ENCODE measurements around the gene SDF4. TPM values are rescaled to one million over a fixed set of nuclear protein-coding genes. Genes with fewer than 3 reads are reported as not detected.

Gene SDF4
- total RNA-seq, 3 donors from 2014 or later (not counting 1 experiment from before 2014, with no cell fraction given) = 176 to 211 (median 184) TPM

DNA sequence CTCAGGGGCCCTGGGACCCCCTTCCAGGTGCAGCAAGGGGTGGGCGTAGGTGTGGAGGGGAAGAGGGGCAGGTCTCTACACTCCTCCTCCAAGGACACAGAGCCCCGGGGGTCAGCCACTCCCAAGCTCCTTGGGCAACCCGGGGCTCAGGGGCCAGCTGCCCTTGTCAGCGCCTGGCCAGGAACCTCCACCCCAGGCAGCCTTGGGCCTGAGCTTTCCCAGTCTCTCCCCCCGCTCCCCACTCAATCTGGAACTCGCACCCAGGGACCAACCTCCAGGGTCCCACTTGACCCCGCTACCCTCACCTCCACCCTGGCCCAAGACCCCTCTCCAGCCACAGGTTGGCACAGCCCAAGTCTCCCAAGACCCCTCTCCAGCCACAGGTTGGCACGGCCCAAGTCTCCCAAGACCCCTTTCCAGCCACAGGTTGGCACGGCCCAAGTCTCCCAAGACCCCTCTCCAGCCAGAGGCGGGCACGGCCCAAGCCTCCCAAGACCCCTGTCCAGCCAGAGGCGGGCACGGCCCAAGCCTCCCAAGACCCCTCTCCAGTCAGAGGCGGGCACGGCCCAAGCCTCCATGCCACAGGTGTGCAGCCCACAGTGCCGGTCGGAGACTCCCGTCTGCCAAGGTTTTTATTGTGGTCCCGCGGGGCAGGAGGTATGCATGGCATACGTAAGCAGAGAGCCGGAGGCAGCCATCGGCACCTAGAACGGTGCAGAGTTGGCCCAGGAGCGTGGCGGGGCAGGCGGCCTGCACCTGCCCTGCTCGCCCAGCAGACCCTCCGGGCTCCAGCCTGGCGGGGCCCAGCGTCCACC is 20.9 kb downstream of the SDF4 start:
- Histone ChIP-seq H3K27me3 (ENCODE audit: control insufficient read depth, insufficient read depth, low read length) (no peaks in the 10 kb centered on the region), H3K4me1 (ENCODE audit: control insufficient read depth, insufficient read depth, low read length) (peaks cover 99% of the 10 kb centered on the region), H3K4me3 (ENCODE audit: low read length) (no peak overlapping the region), H3K36me3 (ENCODE audit: control insufficient read depth, insufficient read depth, low read length) (no peaks in the 10 kb centered on the region), H3K27ac (ENCODE audit: low read length) (no peak overlapping the region), H3K9me3 (ENCODE audit: control insufficient read depth, insufficient read depth, low read length) (no peaks in the 10 kb centered on the region)
- intact Hi-C loops (cut with micrococcal nuclease) = no loop called here
- Mint-ChIP-seq H3K9me3 (no peaks in the 10 kb centered on the region), H3K27me3 (ENCODE audit: low read depth in 2 of 2) (no peaks in the 10 kb centered on the region), H3K27ac (peak overlapping the region; percentile 66 to 98), H3K4me1 (peaks cover 15 to 60% of the 10 kb centered on the region in 2 donors), H3K36me3 (no peaks in the 10 kb centered on the region), H3K4me3 (peak overlapping the region; percentile 40)
- TF ChIP-seq, protein P1, sequence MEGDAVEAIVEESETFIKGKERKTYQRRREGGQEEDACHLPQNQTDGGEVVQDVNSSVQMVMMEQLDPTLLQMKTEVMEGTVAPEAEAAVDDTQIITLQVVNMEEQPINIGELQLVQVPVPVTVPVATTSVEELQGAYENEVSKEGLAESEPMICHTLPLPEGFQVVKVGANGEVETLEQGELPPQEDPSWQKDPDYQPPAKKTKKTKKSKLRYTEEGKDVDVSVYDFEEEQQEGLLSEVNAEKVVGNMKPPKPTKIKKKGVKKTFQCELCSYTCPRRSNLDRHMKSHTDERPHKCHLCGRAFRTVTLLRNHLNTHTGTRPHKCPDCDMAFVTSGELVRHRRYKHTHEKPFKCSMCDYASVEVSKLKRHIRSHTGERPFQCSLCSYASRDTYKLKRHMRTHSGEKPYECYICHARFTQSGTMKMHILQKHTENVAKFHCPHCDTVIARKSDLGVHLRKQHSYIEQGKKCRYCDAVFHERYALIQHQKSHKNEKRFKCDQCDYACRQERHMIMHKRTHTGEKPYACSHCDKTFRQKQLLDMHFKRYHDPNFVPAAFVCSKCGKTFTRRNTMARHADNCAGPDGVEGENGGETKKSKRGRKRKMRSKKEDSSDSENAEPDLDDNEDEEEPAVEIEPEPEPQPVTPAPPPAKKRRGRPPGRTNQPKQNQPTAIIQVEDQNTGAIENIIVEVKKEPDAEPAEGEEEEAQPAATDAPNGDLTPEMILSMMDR (IDR thresholded peaks at IDR 0.05) = no peak
- DNase-seq (peak in 1 of 2 donors; percentile 17), ATAC-seq (no peak)
- 96% methylated on average over 30 of the region's 31 CpGs for WGBS (ENCODE audit: insufficient coverage)

DNA sequence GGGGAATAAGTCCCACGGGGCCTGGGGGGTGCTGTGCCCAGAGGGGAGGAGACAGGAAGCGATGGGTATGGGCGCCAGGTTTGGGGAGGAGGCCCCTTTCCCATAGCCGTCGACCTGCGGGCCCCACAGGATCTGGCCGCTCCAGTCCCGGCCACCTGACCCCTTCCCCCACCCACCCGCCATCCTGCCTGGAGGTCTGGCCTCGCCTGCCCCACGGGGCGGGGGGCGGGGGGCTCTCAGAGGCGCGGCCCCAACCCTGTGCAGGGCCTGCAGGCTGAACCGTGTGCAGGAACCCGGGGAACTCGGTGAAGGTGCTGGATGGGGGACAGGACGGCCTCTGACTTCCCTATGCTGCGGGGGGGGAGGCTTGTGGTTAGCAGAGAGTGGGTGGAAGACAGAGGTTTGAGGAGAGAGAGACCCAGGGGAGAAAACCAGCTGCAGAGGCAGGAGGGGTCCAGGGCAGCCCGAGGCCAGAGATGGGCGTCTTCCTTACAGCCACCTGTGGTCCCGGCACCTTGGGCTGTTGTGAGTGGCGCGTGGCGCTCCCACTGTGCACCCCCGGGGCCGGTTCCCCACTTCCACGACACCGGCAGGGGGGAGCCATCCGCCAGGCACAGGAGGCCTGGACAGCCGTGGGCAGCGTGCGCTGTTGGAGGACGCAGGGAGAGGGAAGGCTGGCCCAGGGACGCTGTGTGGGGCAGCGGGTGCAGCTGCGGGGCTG is 22.9 kb downstream of the SDF4 start:
- H3K27ac ChIP-seq (ENCODE audit: low read length) = peak overlapping the region; percentile 85

GRCh38 chr1:1207571-1207892 is 24.3 kb downstream of the SDF4 start:
- Histone ChIP-seq H3K36me3 (ENCODE audit: control insufficient read depth, insufficient read depth, low read length) (no peaks in the 10 kb centered on the region), H3K4me3 (ENCODE audit: low read length) (no peak overlapping the region), H3K27ac (ENCODE audit: low read length) (peak overlapping the region; percentile 46), H3K9me3 (ENCODE audit: control insufficient read depth, insufficient read depth, low read length) (no peaks in the 10 kb centered on the region), H3K4me1 (ENCODE audit: control insufficient read depth, insufficient read depth, low read length) (peaks cover 81% of the 10 kb centered on the region), H3K27me3 (ENCODE audit: control insufficient read depth, insufficient read depth, low read length) (no peaks in the 10 kb centered on the region)
- intact Hi-C loops (cut with micrococcal nuclease) = loop anchor here (5.0 kb wide), 1 partner anchor 35 kb away; the partner anchor contains the start of gene TTLL10
- Mint-ChIP-seq H3K27me3 (ENCODE audit: low read depth in 2 of 2) (no peaks in the 10 kb centered on the region), H3K9me3 (no peaks in the 10 kb centered on the region), H3K27ac (peak overlapping the region; percentile 93 to 98), H3K4me1 (peaks cover 15 to 38% of the 10 kb centered on the region in 2 donors), H3K4me3 (peak overlapping the region; percentile 93), H3K36me3 (no peaks in the 10 kb centered on the region)
- ATAC-seq (no peak), DNase-seq (no peak)
- TF ChIP-seq, protein P1 (IDR thresholded peaks at IDR 0.05) = no peak
- 51% methylated on average over 11 of the region's 11 CpGs for WGBS (ENCODE audit: insufficient coverage)

More for the DNA sequence above, 22.9 kb downstream of the SDF4 start:
- 11% methylated on average over 38 of the region's 38 CpGs for WGBS (ENCODE audit: insufficient coverage)
- Mint-ChIP-seq H3K27ac (peak overlapping the region; percentile 93 to 98), H3K9me3 (no peaks in the 10 kb centered on the region), H3K4me3 (peak overlapping the region; percentile 93), H3K27me3 (ENCODE audit: low read depth in 2 of 2) (no peaks in the 10 kb centered on the region), H3K4me1 (peaks cover 15 to 44% of the 10 kb centered on the region in 2 donors), H3K36me3 (no peaks in the 10 kb centered on the region)
- Histone ChIP-seq H3K4me1 (ENCODE audit: control insufficient read depth, insufficient read depth, low read length) (peaks cover 95% of the 10 kb centered on the region), H3K36me3 (ENCODE audit: control insufficient read depth, insufficient read depth, low read length) (no peaks in the 10 kb centered on the region), H3K9me3 (ENCODE audit: control insufficient read depth, insufficient read depth, low read length) (no peaks in the 10 kb centered on the region), H3K4me3 (ENCODE audit: low read length) (peak overlapping the region; percentile 23), H3K27me3 (ENCODE audit: control insufficient read depth, insufficient read depth, low read length) (no peaks in the 10 kb centered on the region)
- peak; percentile 53 to 74 for DNase-seq
- TF ChIP-seq, protein P1 (IDR thresholded peaks at IDR 0.05) = no peak
- intact Hi-C loops (cut with micrococcal nuclease) = loop anchor here (2.0 to 5.0 kb wide), 2 partner anchors 14 to 37 kb away; partner anchors contain the start of gene TTLL10
- peak; percentile 2 to 11 (median 9) for ATAC-seq

Measured in natural killer cell (primary cell).